CD1c-positive myeloid dendritic cell (primary cell): ENCODE measurements around the gene RUVBL2.
A peak's percentile ranks its signal among the peaks of the same experiment; 100 is the strongest.

ENCODE experiments used
- DNase-seq: peaks from one replicate; pipeline ENCODE4 v3.0.0-alpha.2; 2016; ENCODE audit errors: extremely low spot score

Gene RUVBL2

GRCh38 chr19:48993175-48994034 lies at the start of gene RUVBL2, which contains the start of gene GYS1:
Gene RUVBL2 (plus strand): TSS chr19:48993887. CDS start chr19:48993912, 25 bp downstream.
Gene GYS1 (minus strand): TSS chr19:48993309. CDS start chr19:48993112, 197 bp downstream.
- peak; percentile 100 for DNase-seq

- no peak for DNase-seq
These were observed 48.3 kb upstream of the RUVBL2 start for GRCh38 chr19:48945415-48945814.

GRCh38 chr19:48945817-48946216 lies 47.9 kb upstream of the RUVBL2 start:
- DNase-seq: no peak

- DNase-seq: no peak
These were observed 47.0 kb upstream of the RUVBL2 start for GRCh38 chr19:48946463-48947257.

- DNase-seq: no peak
These were observed 46.5 kb upstream of the RUVBL2 start for GRCh38 chr19:48947258-48947542.

- DNase-seq: peak; percentile 38
These were observed 43.5 kb upstream of the RUVBL2 start for GRCh38 chr19:48950159-48950558.

- no peak for DNase-seq
These were observed 42.7 kb upstream of the RUVBL2 start for GRCh38 chr19:48950830-48951519.

- DNase-seq: peak; percentile 32
These were observed 40.5 kb upstream of the RUVBL2 start for GRCh38 chr19:48953141-48953540.

- no peak for DNase-seq
These were observed 39.6 kb upstream of the RUVBL2 start for GRCh38 chr19:48953990-48954594.

GRCh38 chr19:48954595-48955307 lies 38.9 kb upstream of the RUVBL2 start, which contains the start of gene BAX:
Gene BAX (plus strand): TSS chr19:48954875. CDS start chr19:48954929, 54 bp downstream.
- DNase-seq: peak; percentile 86

GRCh38 chr19:48955308-48955958 lies 38.3 kb upstream of the RUVBL2 start:
- no peak for DNase-seq

- no peak for DNase-seq
These were observed 35.7 kb upstream of the RUVBL2 start for GRCh38 chr19:48958006-48958405.

- peak; percentile 62 for DNase-seq
These were observed 34.1 kb upstream of the RUVBL2 start for GRCh38 chr19:48959341-48960239.

GRCh38 chr19:48961051-48961649 lies 32.5 kb upstream of the RUVBL2 start:
- DNase-seq: peak; percentile 38

GRCh38 chr19:48961673-48962028 lies 32.0 kb upstream of the RUVBL2 start:
- no peak for DNase-seq

- DNase-seq: peak; percentile 84
These were observed 31.4 kb upstream of the RUVBL2 start for GRCh38 chr19:48962029-48962848.

GRCh38 chr19:48962849-48963165 lies 30.9 kb upstream of the RUVBL2 start:
- DNase-seq: no peak
